Upper lobe of left lung (tissue), 6 donors: ENCODE measurements around the gene GPA33. TPM values are rescaled to one million over a fixed set of nuclear protein-coding genes. Genes with fewer than 3 reads are reported as not detected.

Source experiments
- ATAC-seq, 2 donors: fragments of 200-7000 bp; cut with Tn5 transposase; one replicate each; pipeline ENCODE4 v1.9.1; 2022; ENCODE audit warnings: mild to moderate bottlenecking in 2 of 2, moderate library complexity in 2 of 2; ENCODE audit not compliant: low FRiP score in 2 of 2
- DNase-seq, 2 donors: peaks; one replicate each; pipeline ENCODE4 v3.0.0-alpha.2; 2019 to 2020
- H3K27ac ChIP-seq, 4 donors: fragments of 200-600 bp; sonication (generic); one replicate each; pipeline ENCODE4 v1.5.1; 2016 to 2019
- H3K27me3 ChIP-seq, 4 donors: fragments of 200-600 bp; sonication (generic); one replicate each; pipeline ENCODE4 v1.5.1; 2017 to 2019
- H3K36me3 ChIP-seq, 4 donors: fragments of 200-600 bp; sonication (generic); one replicate each; pipeline ENCODE4 v1.5.1; 2016 to 2019
- H3K4me1 ChIP-seq, 4 donors: fragments of 200-600 bp; sonication (generic); one replicate each; pipeline ENCODE4 v1.5.1; 2018 to 2019
- H3K4me3 ChIP-seq, 4 donors: fragments of 200-600 bp; sonication (generic); one replicate each; pipeline ENCODE4 v1.5.1; 2017 to 2019; ENCODE audit warnings: mild to moderate bottlenecking in 2 of 4, moderate library complexity in 1 of 4
- H3K9me3 ChIP-seq, 4 donors: fragments of 200-600 bp; sonication (generic); one replicate each; pipeline ENCODE4 v1.5.1; 2018 to 2019
- EP300 ChIP-seq, 4 donors: sonication (generic); formaldehyde crosslinking; IDR thresholded peaks; one replicate each; pipeline ENCODE4 v1.5.1; 2017; ENCODE audit warnings: antibody characterized with exemption in 4 of 4, control low read depth in 2 of 4
- POLR2A ChIP-seq, 4 donors: fragments of 450-650 bp; IDR thresholded peaks; one replicate each; pipeline ENCODE4 v1.5.1; 2016 to 2017; ENCODE audit warnings: antibody characterized with exemption in 4 of 4, mild to moderate bottlenecking in 2 of 4
- POLR2AphosphoS5 ChIP-seq, 2 donors: sonication (generic); formaldehyde crosslinking; IDR thresholded peaks; one replicate each; pipeline ENCODE4 v1.5.1; 2017; ENCODE audit warnings: antibody characterized with exemption in 2 of 2
- WGBS, 2 donors: methylation state at CpG; one replicate each; pipeline ENCODE4 v1.1.5; 2017 to 2018; 5-methylcytosine and 5-hydroxymethylcytosine counted together
- total RNA-seq, 6 donors: library from RNA; depleted of rRNA in 4 of 6; stranded (reverse); fragments of >200 nt in 4 of 6; gene quantifications; one replicate each; pipeline versions ENCODE4 v1.1.0 to v1.2.1, GENCODE V29; 2016 to 2021
- TF ChIP-seq, protein P1 (sequence below), 6 experiments: fragments of 450-650 bp in 4 of 6; fragments of 200-600 bp in 2 of 6; sonication (generic) in 2 of 6; IDR thresholded peaks; one replicate each; pipeline ENCODE4 v1.5.1; 2016 to 2019; ENCODE audit warnings: antibody characterized with exemption in 6 of 6
- donor health status: DM: no; HTN: no; CAD: no; lungs with moderate emphysema.
- donor health status: DM: no; HTN: yes; CAD: no; lungs with severe emphysema.

The GPA33 gene
- total RNA-seq, 6 donors from 2014 or later, result 0.89 to 18.4 (median 3.8) TPM

- no peak overlapping the region for H3K27ac ChIP-seq
- no peaks in the 10 kb centered on the region for H3K27me3 ChIP-seq
- ATAC-seq (no peak), DNase-seq (no peak)
- no peak for TF ChIP-seq POLR2A (IDR thresholded peaks at IDR 0.05)
- no peak overlapping the region for H3K4me3 ChIP-seq
- H3K36me3 ChIP-seq, result no peaks in the 10 kb centered on the region
- H3K9me3 ChIP-seq, result no peaks in the 10 kb centered on the region
- H3K4me1 ChIP-seq, result no peaks in the 10 kb centered on the region
Measured at GRCh38 chr1:167114725-167115124, 24.5 kb upstream of the GPA33 start.

GRCh38 chr1:167111868-167112709 lies 21.9 kb upstream of the GPA33 start:
- Histone ChIP-seq H3K9me3 (no peaks in the 10 kb centered on the region), H3K4me3 (no peak overlapping the region), H3K27ac (no peak overlapping the region), H3K27me3 (no peaks in the 10 kb centered on the region), H3K4me1 (no peaks in the 10 kb centered on the region), H3K36me3 (no peaks in the 10 kb centered on the region)
- TF ChIP-seq POLR2A (IDR thresholded peaks at IDR 0.05), result no peak
- no peak for TF ChIP-seq POLR2AphosphoS5 (IDR thresholded peaks at IDR 0.05)
- TF ChIP-seq, protein P1, sequence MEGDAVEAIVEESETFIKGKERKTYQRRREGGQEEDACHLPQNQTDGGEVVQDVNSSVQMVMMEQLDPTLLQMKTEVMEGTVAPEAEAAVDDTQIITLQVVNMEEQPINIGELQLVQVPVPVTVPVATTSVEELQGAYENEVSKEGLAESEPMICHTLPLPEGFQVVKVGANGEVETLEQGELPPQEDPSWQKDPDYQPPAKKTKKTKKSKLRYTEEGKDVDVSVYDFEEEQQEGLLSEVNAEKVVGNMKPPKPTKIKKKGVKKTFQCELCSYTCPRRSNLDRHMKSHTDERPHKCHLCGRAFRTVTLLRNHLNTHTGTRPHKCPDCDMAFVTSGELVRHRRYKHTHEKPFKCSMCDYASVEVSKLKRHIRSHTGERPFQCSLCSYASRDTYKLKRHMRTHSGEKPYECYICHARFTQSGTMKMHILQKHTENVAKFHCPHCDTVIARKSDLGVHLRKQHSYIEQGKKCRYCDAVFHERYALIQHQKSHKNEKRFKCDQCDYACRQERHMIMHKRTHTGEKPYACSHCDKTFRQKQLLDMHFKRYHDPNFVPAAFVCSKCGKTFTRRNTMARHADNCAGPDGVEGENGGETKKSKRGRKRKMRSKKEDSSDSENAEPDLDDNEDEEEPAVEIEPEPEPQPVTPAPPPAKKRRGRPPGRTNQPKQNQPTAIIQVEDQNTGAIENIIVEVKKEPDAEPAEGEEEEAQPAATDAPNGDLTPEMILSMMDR (IDR thresholded peaks at IDR 0.05), result no peak
- TF ChIP-seq EP300 (IDR thresholded peaks at IDR 0.05), result no peak
- 82 to 93% methylated on average over 4 of the region's 4 CpGs for WGBS, 2 donors
- ATAC-seq, result no peak
- DNase-seq, result no peak

DNA sequence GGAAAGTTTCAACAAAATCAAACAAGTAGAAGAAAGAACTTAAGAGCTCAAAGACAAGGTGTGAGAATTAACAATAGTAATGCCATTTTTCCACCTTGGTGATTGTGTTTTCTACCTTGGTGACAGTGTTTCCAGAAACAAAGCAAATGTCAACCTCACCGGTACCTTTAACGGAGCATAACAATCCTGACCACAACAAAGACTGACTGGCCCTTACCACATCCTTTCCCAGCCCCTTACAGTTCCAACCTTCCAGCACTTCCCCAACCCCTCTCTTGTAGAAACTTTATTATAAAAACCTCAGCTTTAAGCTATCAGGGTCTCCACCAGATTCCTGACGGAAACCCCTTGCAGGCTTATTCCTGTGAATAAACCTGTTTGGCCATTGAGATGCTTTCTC lies 20.4 kb upstream of the GPA33 start:
- Histone ChIP-seq H3K36me3 (no peaks in the 10 kb centered on the region), H3K9me3 (no peaks in the 10 kb centered on the region), H3K4me1 (no peaks in the 10 kb centered on the region), H3K4me3 (no peak overlapping the region), H3K27ac (no peak overlapping the region), H3K27me3 (no peaks in the 10 kb centered on the region)
- ATAC-seq (no peak), DNase-seq (no peak)
- no peak for TF ChIP-seq POLR2AphosphoS5 (IDR thresholded peaks at IDR 0.05)
- TF ChIP-seq POLR2A (IDR thresholded peaks at IDR 0.05), result no peak
- TF ChIP-seq, protein P1 (IDR thresholded peaks at IDR 0.05), result no peak
- no peak for TF ChIP-seq EP300 (IDR thresholded peaks at IDR 0.05)
- 63 to 70% methylated on average over 3 of the region's 3 CpGs for WGBS, 2 donors

GRCh38 chr1:167109125-167109524 lies 18.9 kb upstream of the GPA33 start:
- no peak for DNase-seq
- Histone ChIP-seq H3K27me3 (no peaks in the 10 kb centered on the region), H3K27ac (no peak overlapping the region), H3K36me3 (no peaks in the 10 kb centered on the region), H3K9me3 (no peaks in the 10 kb centered on the region), H3K4me1 (no peaks in the 10 kb centered on the region), H3K4me3 (no peak overlapping the region)
- TF ChIP-seq POLR2AphosphoS5 (IDR thresholded peaks at IDR 0.05) (no peak), POLR2A (IDR thresholded peaks at IDR 0.05) (no peak), EP300 (IDR thresholded peaks at IDR 0.05) (no peak)
- TF ChIP-seq, protein P1 (IDR thresholded peaks at IDR 0.05), result no peak
- ATAC-seq, result no peak
- 71 to 94% methylated on average over 2 of the region's 2 CpGs for WGBS, 2 donors

DNA sequence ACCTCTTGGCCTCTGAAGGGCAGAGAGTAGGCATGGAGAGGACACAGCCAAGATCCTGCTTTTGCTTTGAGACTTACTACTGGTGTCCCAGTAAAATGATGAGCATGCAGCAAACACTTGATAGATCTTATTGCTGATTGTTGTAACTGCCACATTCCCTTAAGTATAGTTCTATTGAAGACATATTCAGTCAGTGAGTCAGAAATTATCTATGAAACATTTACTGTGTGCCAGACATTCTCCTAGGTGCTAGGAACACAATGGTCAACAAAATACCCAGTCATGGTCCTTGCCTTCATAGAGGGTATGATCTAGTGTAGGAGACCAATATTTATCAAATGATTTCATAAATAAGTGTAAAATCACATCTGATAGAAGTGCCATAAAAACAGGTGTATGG lies 17.3 kb upstream of the GPA33 start:
- Histone ChIP-seq H3K27ac (no peak overlapping the region), H3K27me3 (no peaks in the 10 kb centered on the region), H3K4me3 (no peak overlapping the region), H3K36me3 (no peaks in the 10 kb centered on the region), H3K4me1 (no peaks in the 10 kb centered on the region), H3K9me3 (no peaks in the 10 kb centered on the region)
- TF ChIP-seq, protein P1 (IDR thresholded peaks at IDR 0.05), result no peak
- TF ChIP-seq POLR2A (IDR thresholded peaks at IDR 0.05), result no peak
- TF ChIP-seq POLR2AphosphoS5 (IDR thresholded peaks at IDR 0.05), result no peak
- TF ChIP-seq EP300 (IDR thresholded peaks at IDR 0.05), result no peak
- DNase-seq, result no peak
- ATAC-seq, result no peak
